ENCODE measurements around the gene CASD1. TPM values are rescaled to one million over a fixed set of nuclear protein-coding genes. Genes with fewer than 3 reads are reported as not detected.

CASD1 gene
- 110 TPM for total RNA-seq

DNA sequence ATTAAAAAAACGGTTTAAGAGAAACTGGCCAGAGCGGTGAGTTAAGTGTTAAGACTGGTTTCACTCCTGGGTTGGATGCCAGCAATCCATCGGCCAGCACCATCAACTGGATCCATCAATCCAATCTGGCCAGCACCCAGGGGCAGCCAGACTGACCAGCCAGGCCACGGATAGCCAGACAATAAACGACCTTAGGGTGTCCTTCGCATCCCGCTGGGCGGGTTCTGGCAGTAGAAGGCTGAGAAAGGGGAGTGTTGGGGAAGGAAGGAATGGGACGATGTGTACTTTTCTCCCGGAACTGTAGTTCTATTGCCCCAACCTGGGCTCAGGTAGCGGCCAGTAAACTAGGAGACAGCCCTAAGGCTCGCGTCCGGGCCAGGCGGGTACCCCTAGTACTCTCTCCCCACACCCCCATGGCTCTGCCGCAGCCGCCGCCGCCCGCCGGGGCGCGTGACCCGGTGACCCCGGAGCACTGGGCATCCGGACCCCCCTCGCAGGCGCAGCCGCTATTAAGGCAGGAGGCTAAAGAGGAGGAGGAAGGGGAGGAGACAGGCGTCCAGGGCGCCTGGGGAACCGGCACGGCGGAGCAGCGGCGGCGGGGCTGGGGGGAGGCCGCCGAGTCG is at the start of gene CASD1:
CASD1 (plus strand) TSS at position 546 of the 623 bp plus-strand sequence. CDS start 276 bp downstream, outside the sequence.
- no peak for FAIRE-seq
- DNase-seq (ENCODE audit: low spot score in 2 of 2) = peak in 1 of 2 donors; percentile 44

DNA sequence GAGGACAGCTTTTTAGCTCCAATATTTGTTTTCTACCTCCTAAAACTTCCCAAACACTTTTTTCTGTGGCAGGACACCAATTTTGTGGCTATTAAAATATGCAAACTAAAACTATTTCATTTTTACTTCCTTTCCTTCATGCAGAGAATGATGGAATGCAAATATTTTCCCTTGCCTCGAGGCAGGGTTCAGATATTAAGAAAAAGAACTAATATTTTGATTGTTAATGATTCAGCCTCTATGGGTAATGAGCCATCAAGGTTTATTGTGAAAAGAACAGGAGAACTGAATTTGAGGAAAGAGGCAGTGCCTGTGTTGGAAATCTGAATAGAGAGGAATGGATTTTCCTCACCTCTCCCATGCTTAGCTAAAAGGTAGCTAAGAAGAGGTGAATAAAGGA is 43.1 kb upstream of the CASD1 start:
- DNase-seq (ENCODE audit: low spot score in 2 of 2) (no peak), FAIRE-seq (no peak)

DNA sequence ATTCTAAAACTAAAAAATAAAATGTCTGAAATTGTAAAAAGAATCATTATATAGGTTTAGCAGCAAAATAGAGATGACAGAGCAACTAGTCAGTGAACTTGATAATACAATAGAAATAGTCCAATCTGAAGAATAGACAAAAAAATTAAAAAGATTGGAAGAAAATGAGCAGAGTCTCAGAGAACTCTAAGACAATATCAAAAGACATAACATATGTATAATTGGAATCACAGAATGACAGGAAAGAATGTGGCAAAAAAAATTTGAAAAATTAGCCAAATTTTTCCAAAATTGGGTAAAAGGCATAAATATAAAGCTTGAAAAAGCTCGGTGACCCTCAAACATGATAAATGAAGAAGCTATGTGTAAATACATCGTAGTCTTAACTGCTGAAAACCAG is 38.0 kb upstream of the CASD1 start:
- FAIRE-seq (no peak), DNase-seq (ENCODE audit: low spot score in 2 of 2) (no peak)

DNA sequence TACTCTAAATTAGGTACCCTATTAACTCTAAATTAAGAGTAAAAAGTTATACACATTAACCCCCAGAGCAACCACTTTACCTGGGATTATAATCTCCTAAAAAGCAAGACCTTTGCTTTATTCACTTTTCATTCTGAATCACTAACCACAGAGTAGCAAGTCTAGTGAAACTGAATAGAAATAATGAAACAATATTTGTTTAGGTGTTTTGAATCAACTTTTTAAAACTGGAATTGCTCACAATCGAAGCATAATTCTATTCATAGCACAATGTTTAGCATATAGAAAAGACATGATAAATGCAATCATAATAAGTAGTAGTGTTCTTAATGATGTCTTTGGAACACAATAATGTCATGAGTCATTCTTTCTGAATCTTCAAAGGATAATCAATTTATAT is 37.0 kb upstream of the CASD1 start:
- FAIRE-seq (no peak), DNase-seq (ENCODE audit: low spot score in 2 of 2) (no peak)

DNA sequence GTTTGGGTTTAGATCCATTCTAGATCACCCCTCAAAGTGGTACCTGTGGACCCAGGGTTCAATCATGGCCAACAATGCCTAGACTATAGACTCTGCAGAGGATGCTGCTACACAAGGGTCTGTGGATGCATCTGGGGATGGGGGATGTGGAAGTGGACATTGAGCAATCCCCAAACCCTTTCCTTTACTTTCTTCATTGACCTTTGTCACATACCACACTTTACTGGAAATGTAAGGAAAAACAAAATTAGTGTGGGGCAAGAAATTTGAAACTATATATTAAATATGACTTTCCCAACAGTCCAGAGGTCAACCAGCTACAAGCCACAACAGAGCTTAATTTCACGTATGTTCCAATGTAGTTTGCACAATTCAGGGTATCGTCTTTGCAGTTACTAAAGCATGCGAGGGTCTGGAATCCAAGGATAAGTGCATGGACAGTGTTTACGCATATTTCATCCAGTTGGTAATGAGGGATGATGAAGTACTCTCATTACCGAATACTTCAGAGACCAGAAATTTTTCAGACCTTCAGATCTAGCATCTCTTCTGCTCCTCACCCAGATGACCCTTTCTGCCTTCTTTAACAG is 33.3 kb upstream of the CASD1 start:
- FAIRE-seq = no peak

DNA sequence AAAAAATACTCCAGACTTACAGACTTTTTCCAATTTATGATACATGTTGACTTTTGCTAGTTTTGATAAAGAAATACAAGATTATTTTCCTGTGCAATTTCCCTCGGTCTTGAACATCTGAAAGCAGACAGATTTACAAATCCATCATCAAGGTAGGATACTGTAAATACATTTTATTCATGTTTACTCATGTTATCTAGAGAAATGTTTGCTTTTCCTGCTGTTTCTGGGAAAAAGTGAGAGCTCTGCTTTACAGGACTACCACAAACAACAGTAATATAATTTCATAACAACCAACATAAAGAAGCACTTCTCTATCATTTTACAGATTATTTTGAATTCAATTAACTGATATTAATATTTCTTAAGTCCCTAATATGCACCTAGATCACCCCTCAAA is 31.7 kb upstream of the CASD1 start:
- DNase-seq (ENCODE audit: low spot score in 2 of 2) (no peak), FAIRE-seq (no peak)

More for the DNA sequence above, 33.3 kb upstream of the CASD1 start:
- DNase-seq (ENCODE audit: low spot score in 2 of 2) = no peak

DNA sequence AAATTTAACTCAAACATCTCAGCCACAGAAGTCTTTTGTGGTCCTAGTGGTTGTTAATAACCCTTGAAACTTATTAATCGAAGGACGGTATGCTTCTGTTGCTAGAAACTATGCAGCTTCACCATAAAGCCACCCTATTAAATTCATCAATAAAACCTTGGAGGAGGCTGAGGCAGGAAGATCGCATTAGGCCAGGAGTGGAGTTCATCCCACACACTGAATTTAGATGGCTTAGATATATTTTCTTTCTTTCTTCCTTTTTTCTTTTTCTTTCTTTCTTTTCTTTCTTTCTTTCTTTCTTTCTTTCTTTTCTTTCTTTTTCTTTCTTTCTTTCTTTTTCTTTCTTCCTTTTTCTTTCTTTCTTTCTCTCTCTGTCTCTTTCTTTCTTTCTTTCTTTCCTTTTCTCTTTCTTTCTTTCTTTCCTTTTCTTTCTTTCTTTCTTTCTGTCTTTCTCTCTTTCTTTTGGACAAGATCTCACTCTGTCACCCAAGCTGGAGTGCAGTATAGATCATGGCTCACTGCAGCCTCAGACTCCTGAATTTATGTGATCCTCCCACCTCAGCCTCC is 30.9 kb upstream of the CASD1 start:
- DNase-seq (ENCODE audit: low spot score in 2 of 2) (no peak), FAIRE-seq (no peak)

DNA sequence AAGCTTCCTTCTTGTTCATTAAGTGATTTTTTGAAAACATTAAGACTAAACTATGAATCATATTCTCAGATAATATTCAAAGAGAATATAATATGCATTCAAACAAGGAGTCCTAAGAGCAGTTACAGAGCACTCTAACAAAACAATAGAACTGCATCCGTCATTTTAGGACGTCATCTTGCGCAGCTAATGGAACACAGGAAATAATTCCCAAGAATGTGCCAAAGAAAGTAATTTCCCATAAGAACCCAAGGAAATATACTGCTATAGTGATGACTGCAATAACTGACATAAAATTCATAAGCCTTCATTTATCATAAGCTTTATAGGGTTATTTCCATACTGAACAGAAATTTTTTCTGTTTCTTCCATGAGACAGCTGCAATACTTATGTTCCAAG is 28.3 kb upstream of the CASD1 start:
- FAIRE-seq = no peak

DNA sequence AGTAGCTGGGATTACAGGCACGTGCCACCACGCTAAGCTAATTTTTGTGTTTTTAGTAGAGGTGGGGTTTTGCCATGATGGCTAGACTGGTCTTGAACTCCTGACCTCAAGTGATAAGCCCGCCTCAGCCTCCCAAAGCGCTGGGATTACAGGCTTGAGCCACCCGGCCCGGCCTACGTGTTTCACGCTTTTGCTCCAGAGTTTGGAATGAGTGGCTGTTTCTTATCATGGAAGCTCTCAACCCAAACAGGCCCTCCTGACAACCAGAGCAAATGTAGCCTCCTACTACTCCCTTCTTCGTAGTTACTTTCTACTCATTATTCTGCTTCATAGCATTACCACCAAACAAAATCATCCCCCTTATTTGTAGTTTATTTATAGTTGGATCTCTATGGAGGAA is 26.8 kb upstream of the CASD1 start:
- DNase-seq (ENCODE audit: low spot score in 2 of 2) = no peak
- no peak for FAIRE-seq

More for the DNA sequence above, 28.3 kb upstream of the CASD1 start:
- DNase-seq (ENCODE audit: low spot score in 2 of 2) = no peak

DNA sequence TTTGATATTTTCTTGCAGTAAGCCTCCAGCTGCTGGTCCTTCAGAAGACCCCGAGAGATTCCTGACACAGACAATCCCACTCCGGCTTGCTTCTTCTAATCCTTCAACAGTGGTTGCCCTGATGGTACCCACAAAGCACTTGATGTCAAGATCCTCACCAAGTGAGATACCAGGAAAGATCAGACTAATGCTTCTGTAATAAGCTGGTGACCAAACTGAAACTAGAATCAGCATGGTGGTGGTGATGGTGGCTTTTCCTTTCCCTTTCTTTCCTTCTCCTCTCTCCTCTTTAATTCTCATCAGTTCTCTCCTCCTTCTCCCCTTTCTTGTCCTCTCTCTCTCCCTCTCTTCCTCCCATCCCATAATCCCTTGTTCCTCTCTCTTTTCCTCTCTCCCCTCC is 25.8 kb upstream of the CASD1 start:
- FAIRE-seq = no peak
- DNase-seq (ENCODE audit: low spot score in 2 of 2) = no peak

DNA sequence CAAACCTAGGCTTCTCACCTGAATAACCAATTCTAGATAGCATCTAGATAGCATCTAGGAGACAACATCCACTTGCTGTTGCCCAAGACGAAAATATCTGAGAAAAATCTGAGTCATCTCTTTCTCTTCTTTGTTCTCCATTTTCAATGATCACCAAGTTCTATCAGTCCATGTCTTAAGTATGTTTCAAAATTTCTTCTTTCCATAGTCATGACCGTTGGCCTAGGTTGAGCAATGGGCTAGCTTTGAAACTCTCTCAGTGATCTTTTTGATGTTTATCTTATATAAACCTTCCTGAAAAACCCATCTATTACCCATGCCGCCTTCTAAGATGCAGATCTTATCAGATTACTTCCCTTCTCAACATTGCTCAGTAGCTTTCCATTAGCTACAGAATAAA is 23.4 kb upstream of the CASD1 start:
- no peak for DNase-seq (ENCODE audit: low spot score in 2 of 2)
- no peak for FAIRE-seq

DNA sequence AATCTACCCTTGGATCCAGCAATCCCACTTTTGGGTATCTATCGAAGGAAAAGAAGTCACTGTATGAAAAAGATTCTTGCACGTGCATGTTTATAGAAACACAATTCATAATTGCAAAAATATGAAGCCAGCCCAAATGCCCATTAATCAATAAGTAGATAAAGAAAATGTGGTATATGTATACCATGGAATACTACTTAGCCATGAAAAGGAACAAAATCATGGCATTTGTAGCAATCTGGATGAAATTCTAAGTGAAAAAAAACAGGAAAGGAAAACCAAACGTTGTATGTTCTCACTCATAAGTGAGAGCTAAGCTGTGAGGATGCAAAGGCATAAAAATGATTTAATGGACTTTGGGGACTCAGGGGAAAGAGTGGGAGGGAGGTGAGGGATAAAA is 18.2 kb upstream of the CASD1 start:
- FAIRE-seq (no peak), DNase-seq (ENCODE audit: low spot score in 2 of 2) (no peak)

DNA sequence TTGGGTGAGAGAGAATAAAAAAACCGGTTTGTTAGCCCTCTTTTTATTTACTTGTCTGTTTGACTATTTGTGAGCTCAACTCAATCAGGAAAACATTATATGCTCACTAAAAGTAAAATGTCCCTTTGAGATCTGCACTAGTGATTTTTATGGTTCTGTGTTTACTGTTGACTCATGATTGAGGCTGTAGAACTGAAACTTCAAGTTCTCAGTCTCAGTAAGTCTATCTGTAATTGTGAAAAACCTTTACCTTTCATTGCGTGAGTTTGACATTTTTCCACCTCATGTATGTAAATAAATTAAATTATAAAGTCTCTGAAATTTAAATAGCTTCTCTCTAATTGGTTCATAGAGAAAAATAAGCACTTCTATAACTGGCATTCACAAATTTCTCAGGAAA is 17.0 kb upstream of the CASD1 start:
- FAIRE-seq = no peak
- DNase-seq (ENCODE audit: low spot score in 2 of 2) = no peak

DNA sequence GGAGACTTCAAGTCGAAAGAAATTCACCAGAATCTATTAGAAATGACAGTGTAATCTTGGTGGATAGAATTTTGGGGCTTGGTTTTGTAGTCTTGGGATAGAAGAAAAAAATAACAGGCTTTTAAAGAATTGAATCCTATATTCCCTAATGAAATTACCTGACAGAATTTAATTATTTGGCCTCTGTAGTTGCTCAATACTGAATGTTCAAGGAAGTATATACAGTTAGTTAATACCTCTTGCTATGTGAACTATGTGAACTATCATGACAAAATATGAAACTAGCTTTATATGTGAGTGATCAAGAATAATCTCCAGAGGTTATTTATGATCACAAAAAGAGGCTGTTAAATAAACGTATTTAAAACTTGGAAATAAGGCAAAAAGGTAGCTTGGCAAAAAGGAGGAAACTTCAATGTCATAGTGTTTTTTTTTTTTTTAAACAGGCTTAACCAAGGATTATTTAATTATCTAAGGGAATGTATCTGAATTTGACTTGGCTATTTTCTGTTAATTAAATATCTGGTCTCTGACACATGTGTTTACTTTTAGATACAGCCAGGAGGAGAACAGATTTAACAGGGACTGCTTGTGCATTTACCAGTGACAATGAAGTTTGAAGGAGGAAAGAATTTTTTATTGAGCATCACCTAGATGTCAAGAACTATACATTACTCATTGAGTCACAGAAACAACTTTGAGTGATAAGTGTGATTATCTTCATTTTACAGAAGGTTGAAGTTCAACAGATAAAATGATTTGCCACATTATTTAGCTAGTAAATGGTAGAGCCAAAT is 11.5 kb upstream of the CASD1 start:
- no peak for DNase-seq (ENCODE audit: low spot score in 2 of 2)
- FAIRE-seq = no peak

DNA sequence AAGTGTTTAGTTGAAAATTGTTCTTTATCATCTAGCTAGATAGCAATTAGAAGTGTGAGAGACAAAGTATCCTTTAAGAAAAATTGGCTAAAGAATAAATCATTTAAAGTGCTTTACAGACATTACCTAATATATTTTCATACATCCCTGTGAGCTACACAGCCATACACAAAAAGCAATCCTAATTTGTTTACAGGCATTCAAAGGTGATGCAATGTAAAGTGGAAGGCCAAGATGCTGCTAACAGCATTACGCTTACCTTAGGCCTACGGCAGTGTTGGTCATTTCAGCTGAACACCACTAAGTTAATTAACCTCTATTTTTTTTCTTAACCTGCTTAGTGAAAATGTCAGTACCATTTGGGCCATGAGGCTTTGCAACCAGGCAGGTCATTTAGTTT is 10.7 kb upstream of the CASD1 start:
- no peak for DNase-seq (ENCODE audit: low spot score in 2 of 2)
- FAIRE-seq = no peak

DNA sequence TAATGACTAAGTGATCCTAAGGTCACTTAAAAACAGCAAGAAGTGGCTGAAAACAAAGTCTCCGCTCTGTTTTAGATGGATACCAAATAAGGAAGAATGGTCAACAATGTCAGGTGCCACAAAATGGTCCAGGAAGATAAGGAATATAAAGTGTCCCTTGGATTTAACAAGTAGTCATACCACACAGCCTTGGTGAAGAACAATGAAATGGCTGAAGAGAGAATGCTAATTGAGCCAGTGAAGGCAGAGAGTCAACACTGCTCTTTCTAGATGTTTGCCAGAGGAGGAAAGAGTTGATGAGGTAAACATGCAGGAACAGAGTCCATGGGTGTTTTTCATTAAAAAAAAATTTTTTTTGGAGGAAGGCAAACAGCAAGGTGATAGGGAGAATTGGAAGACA is 2.1 kb upstream of the CASD1 start:
- FAIRE-seq = no peak
- no peak for DNase-seq (ENCODE audit: low spot score in 2 of 2)

DNA sequence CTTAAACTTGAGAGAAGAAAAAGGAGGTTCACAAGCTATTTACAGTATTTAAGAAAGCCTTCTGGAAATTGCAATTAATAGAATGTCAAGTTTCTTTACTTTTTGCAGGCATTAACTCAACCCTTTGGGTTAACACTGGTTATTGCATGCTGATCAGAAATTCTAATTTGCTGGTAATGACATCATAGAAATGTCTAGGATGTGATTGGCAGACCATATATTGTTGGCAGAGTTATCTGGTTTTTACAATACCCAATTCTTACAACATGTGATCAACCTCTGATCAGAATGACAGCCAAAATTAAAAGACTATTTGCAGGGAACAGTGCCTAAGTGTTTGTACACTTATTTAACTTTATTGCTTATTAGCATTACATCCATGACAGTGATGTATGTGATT is 1.6 kb upstream of the CASD1 start:
- no peak for FAIRE-seq
- DNase-seq (ENCODE audit: low spot score in 2 of 2) = no peak

DNA sequence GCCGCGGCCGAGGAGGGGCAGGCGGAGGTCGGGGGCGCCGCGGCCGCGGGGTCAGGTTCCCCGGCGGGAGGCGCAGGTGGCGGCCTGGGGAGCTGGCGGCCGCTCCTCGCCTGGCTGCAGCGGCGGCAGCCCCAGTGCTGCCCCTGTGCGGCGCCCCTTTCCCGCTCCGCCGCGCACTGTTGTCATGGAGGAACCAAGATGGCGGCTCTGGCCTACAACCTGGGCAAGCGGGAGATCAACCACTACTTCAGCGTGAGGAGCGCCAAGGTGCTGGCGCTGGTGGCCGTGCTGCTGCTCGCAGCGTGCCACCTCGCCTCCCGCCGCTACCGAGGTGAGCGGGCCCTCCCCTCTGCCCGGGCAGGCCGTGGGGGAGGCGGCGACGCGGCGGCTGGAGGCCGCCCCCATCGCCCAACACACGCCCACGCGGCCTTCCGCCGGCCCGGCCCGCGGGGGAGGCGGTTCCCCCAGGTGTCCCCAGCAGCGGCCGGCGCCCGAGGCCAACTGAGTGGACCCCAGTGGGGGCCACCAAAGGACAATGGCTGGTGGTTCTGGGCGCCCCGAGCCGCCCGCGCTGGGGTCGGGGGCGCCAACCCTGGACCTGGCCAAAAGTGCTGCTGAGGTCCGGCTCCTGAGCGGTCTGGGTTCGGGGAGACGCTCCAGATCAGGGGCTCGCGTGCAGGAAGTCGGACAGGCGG is 425 bp downstream of the CASD1 start:
- FAIRE-seq = no peak
- peak; percentile 82 to 90 for DNase-seq (ENCODE audit: low spot score in 2 of 2)

DNA sequence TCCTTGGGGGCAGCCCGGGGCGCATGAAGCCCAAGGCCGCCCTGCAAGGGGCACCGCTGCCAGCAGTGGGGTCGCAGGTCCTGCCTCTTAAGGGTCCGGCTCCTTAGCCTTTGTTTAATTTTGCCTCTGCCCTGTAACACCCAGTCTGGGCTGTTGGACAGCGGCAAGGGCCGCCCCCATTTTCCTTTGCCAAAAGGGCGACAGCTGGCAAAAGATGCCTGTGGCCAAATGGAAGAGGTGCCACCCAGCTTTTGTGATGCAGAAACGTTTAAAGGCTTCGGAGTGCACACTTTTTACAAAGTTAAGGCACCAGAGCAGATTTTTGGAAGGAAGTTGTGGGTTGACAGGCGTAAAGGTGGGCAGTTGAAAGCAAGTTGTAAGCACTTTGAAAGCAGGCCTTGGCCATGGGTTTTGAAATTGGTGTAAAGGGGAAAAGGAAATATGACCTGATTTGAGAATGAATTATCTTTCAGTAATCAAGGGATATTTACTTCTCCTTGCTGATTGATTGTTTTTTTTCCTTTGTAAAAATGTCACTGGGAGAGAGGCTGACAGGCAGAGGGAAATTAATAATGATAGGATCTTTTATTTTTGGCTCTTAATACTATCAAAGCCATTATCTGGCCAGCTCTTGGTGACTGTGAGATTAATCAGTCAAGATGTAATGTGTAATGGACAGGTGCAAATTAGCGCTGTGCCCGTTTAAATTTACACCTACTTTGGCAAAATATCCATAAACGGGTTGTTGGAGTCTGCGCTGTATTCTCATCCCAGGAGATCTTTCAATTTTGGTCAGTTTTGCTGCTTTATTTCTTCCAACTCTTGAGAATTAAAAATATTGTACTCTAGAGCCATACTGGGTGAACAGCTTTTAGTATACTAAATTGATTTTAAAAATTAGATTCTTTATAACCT is 1.2 kb downstream of the CASD1 start:
- DNase-seq (ENCODE audit: low spot score in 2 of 2) (peak; percentile 28 to 45), FAIRE-seq (no peak)

DNA sequence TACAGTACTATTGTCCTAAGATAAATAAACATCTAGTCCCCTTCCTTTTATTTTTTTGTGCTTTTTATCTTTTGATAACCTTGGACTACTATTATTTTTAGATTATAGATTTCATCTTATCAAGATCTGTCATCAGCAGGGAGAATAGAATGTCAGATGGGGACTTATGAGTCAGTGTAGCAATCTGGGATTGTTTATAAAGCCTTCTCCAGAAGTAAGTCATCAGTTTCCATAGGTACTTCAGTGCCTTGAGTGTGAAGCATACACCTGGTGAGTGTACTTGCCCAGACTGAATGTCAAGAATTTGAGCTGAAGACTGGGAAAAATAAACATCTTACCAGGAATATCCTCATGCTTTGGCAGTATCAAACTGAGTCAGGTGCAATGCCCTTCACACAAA is 2.1 kb downstream of the CASD1 start:
- DNase-seq (ENCODE audit: low spot score in 2 of 2) (no peak), FAIRE-seq (no peak)

Data from frontal cortex (tissue), 4 donors.